Activated CD4-positive, CD25-positive, alpha-beta regulatory T cell treated with anti-CD3 and anti-CD28 coated beads, Interleukin-2, amount 50 U/mL, for 16 hours (primary cell): ENCODE results near the gene KRTAP10-1.
"Not testable (repeated sequence)": the region's sequence is repeated elsewhere in the genome, so short reads cannot be mapped to it uniquely, and the experiment has no call there.

ENCODE experiments used
- DNase-seq: peaks from one replicate; pipeline ENCODE4 v3.0.0-alpha.2; 2020; ENCODE audit warnings: low read depth, low spot score

KRTAP10-1 gene

GRCh38 chr21:44503006-44503889 lies 36.7 kb downstream of the KRTAP10-1 start:
- not testable (repeated sequence) for DNase-seq

- no peak for DNase-seq
Measured at GRCh38 chr21:44502171-44502958, 37.6 kb downstream of the KRTAP10-1 start.

- no peak for DNase-seq
Measured at GRCh38 chr21:44500111-44500510, 39.9 kb downstream of the KRTAP10-1 start.

- DNase-seq = no peak
Measured at GRCh38 chr21:44499631-44500030, 40.4 kb downstream of the KRTAP10-1 start.

GRCh38 chr21:44499211-44499560 lies 40.8 kb downstream of the KRTAP10-1 start:
- DNase-seq = no peak

GRCh38 chr21:44498280-44499210 lies 41.5 kb downstream of the KRTAP10-1 start:
- no peak for DNase-seq

GRCh38 chr21:44497703-44498126 lies 42.3 kb downstream of the KRTAP10-1 start:
- no peak for DNase-seq

GRCh38 chr21:44496564-44497550 lies 43.1 kb downstream of the KRTAP10-1 start:
- no peak for DNase-seq

- DNase-seq = no peak
Measured at GRCh38 chr21:44495611-44496563, 44.1 kb downstream of the KRTAP10-1 start.

GRCh38 chr21:44494956-44495355 lies 45.0 kb downstream of the KRTAP10-1 start:
- DNase-seq = no peak

- no peak for DNase-seq
Measured at GRCh38 chr21:44494418-44494817, 45.6 kb downstream of the KRTAP10-1 start.

GRCh38 chr21:44492567-44493385 lies 47.2 kb downstream of the KRTAP10-1 start:
- no peak for DNase-seq

GRCh38 chr21:44490816-44491215 lies 49.2 kb downstream of the KRTAP10-1 start:
- no peak for DNase-seq

GRCh38 chr21:44490405-44490804 lies 49.6 kb downstream of the KRTAP10-1 start:
- no peak for DNase-seq

- DNase-seq = no peak
Measured at GRCh38 chr21:44489962-44490361, 50.0 kb downstream of the KRTAP10-1 start.
